Activated naive CD4-positive, alpha-beta T cell treated with anti-CD3 and anti-CD28 coated beads, Interleukin-2, amount 10 ng/mL, durations not matched to agents 7 days and 5 days (primary cell): Measurements from ENCODE around the gene PLXNA4.
"Not testable (repeated sequence)": the region's sequence is repeated elsewhere in the genome, so short reads cannot be mapped to it uniquely, and the experiment has no call there.

Source experiments
- CTCF ChIA-PET: fragments of 350-600 bp; sonication (Branson Sonifier 250); formaldehyde crosslinking; loops from one replicate; lab custom pipeline; 2021; ENCODE audit warnings: antibody characterized with exemption; lab: Charles Lee
- DNase-seq: peaks from one replicate; pipeline ENCODE4 v3.0.0-alpha.2; 2020
- H3K27ac Mint-ChIP-seq: one replicate; pipeline ENCODE4 v1.8.0; 2021; ENCODE audit warnings: mild to moderate bottlenecking, moderate library complexity, mixed read lengths
- H3K27me3 Mint-ChIP-seq: one replicate; pipeline ENCODE4 v1.8.0; 2021; ENCODE audit warnings: mild to moderate bottlenecking, mixed read lengths
- H3K36me3 Mint-ChIP-seq: one replicate; pipeline ENCODE4 v1.8.0; 2021; ENCODE audit warnings: mixed read lengths
- H3K4me1 Mint-ChIP-seq: one replicate; pipeline ENCODE4 v1.8.0; 2021; ENCODE audit warnings: mixed read lengths
- H3K4me3 Mint-ChIP-seq: one replicate; pipeline ENCODE4 v1.8.0; 2021; ENCODE audit warnings: mild to moderate bottlenecking, moderate library complexity, mixed read lengths
- H3K9me3 Mint-ChIP-seq: one replicate; pipeline ENCODE4 v1.8.0; 2021; ENCODE audit warnings: mixed read lengths

PLXNA4 gene

DNA sequence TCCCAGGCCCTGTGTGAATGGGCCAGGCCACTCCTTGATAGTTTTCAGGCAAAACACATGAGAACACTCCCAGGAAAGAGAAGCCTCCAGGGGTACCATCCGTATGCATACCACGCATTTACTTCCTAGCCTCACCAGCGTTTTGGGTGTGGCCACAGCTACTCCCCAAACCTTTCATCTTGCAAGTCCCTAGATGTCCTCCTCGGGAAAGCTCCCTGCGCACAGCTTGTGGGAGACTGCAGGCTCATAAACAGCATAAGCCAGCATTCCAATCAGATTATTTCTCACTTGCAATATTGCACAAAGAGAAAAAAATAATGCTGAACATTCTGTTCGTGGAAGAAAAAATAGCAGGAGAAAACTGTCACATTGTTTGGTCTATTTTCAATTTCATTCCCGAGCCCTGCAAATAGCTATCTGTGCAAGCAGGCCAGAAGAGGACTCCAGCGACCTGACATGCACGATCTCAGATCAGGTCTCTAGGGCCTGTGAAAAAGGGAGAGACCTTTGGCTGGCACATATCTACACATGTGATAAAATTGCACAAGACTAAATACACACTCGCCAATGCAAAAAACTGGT, 175.6 kb downstream of the PLXNA4 start:
- peaks cover 39% of the 10 kb centered on the region for H3K36me3 Mint-ChIP-seq
- H3K4me1 Mint-ChIP-seq, result peaks cover 35% of the 10 kb centered on the region
- CTCF ChIA-PET, result interaction anchor here (0.8 to 12.4 kb wide), 3 partner anchors 10 to 176 kb away, joined by 3 to 240 read pairs (median 3); partner anchors contain the start of gene PLXNA4
- H3K27me3 Mint-ChIP-seq, result peaks cover 22% of the 10 kb centered on the region
- no peak overlapping the region for H3K27ac Mint-ChIP-seq
- no peak for DNase-seq
- H3K4me3 Mint-ChIP-seq, result no peak overlapping the region
- H3K9me3 Mint-ChIP-seq, result peaks cover 9% of the 10 kb centered on the region

DNA sequence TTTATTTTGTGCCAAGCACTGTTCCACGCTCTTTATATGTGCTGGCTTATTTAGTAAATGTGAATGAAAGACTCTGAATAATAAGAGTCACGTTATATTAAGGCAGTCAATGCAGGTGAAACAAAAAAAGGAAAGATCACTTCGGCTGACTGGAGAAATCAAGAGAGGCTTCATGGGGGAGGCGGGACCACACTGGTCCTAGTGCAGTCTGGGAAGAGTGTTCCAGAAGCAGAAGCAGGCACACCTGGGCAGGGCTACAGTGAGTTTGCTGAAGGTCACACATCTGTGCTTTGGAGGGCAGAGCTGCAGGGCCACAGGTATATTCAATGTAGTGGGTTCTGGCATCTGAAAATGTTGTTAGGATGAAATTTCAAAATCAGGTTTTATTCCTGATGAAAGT, 176.9 kb downstream of the PLXNA4 start:
- CTCF ChIA-PET, result interaction anchor here (1.4 to 12.4 kb wide), 3 partner anchors 11 to 178 kb away, joined by 3 to 240 read pairs (median 72); partner anchors contain the start of gene PLXNA4
- Mint-ChIP-seq H3K4me3 (no peak overlapping the region), H3K9me3 (peaks cover 9% of the 10 kb centered on the region), H3K27me3 (peaks cover 29% of the 10 kb centered on the region), H3K36me3 (peaks cover 38% of the 10 kb centered on the region), H3K4me1 (peaks cover 43% of the 10 kb centered on the region), H3K27ac (no peak overlapping the region)
- DNase-seq, result no peak

DNA sequence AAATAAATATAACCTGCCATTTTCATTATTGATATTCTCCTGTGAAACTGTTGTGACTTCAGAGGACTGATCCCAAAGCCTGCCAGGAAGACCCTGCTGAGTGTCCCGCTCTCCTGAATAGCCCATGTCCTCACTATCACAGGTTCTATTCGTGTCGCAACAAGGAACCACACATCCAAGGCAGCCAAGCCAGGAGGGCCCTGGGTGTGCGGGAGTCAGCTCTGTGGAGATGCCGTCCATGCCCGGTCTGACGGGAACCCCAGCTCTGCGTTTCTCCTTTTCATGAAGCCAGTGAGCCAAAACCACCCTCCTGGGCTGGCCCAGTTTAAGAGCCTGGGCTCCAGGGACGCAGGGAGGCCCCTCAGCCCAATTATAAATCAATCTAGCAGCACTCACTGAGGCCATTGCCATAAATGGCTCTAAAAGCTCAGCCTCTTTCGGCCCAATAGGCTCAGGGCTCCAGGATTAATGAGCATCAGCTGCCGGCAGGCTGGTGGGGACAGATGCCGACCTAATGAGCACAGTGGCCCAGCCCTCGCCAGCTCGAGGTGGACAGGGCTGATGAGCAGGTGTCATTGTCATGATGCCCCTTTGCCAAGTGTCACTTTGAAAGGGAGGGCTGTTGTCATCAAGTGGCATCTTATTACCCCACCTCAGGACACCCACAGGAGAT, 177.9 kb downstream of the PLXNA4 start:
- Mint-ChIP-seq H3K27ac (no peak overlapping the region), H3K9me3 (peaks cover 9% of the 10 kb centered on the region), H3K36me3 (peaks cover 38% of the 10 kb centered on the region), H3K27me3 (peaks cover 29% of the 10 kb centered on the region), H3K4me1 (peaks cover 47% of the 10 kb centered on the region), H3K4me3 (no peak overlapping the region)
- CTCF ChIA-PET, result interaction anchor here (1.8 to 12.4 kb wide), 3 partner anchors 9 to 179 kb away, joined by 4 to 240 read pairs (median 72); partner anchors contain the start of gene PLXNA4
- no peak for DNase-seq

DNA sequence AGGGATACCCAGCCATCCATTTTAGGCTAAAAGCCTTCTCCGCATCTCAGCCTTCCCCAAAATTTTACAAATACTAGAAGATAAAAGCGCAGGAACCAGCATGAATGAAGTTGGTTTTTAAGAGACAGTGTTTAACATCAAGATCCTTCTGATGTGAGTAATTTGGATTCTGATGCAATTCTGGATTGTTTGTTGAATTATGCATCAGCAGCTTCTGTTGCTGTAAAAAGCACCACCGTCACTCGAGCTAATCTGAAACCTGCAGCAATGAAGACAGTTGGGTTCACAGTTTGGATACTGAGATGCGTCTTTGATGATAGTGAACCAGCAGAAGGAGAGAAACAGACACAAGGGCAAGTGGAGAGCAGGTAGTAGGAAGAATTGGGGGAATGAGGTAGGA, 179.2 kb downstream of the PLXNA4 start:
- no peak for DNase-seq
- peaks cover 9% of the 10 kb centered on the region for H3K9me3 Mint-ChIP-seq
- no peak overlapping the region for H3K4me3 Mint-ChIP-seq
- H3K27me3 Mint-ChIP-seq, result peaks cover 26% of the 10 kb centered on the region
- peaks cover 31% of the 10 kb centered on the region for H3K36me3 Mint-ChIP-seq
- CTCF ChIA-PET, result interaction anchor here (0.9 to 12.4 kb wide), 7 partner anchors 8 to 454 kb away, joined by 3 to 240 read pairs (median 4); partner anchors contain the start of gene PLXNA4
- H3K4me1 Mint-ChIP-seq, result peaks cover 45% of the 10 kb centered on the region
- no peak overlapping the region for H3K27ac Mint-ChIP-seq

DNA sequence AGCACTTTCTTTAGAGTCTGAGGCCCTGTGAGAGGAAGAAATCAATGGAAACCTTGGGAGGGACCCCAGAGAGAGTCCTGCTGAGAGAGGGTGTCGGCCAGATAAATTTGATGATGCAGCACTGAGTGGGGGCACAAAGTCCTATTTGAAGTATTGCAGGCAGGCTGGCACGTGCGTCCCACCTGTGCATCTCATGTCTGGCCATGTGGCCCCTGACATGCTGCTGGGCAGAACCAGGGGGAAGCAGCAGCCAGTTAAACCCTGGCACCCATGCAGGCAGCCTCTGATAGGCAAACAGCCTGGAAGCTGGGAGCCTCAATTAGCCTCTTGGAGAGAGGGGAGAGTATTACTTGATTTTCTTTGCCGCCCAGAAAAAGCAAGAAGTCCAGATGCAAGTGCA, 180.9 kb downstream of the PLXNA4 start:
- H3K27me3 Mint-ChIP-seq, result peaks cover 32% of the 10 kb centered on the region
- CTCF ChIA-PET, result interaction anchor here (1.3 to 12.4 kb wide), 10 partner anchors 8 to 188 kb away, joined by 3 to 240 read pairs (median 8); partner anchors contain the start of gene PLXNA4
- H3K9me3 Mint-ChIP-seq, result no peaks in the 10 kb centered on the region
- no peak overlapping the region for H3K4me3 Mint-ChIP-seq
- H3K36me3 Mint-ChIP-seq, result peaks cover 21% of the 10 kb centered on the region
- H3K27ac Mint-ChIP-seq, result no peak overlapping the region
- no peak for DNase-seq
- H3K4me1 Mint-ChIP-seq, result peaks cover 47% of the 10 kb centered on the region

DNA sequence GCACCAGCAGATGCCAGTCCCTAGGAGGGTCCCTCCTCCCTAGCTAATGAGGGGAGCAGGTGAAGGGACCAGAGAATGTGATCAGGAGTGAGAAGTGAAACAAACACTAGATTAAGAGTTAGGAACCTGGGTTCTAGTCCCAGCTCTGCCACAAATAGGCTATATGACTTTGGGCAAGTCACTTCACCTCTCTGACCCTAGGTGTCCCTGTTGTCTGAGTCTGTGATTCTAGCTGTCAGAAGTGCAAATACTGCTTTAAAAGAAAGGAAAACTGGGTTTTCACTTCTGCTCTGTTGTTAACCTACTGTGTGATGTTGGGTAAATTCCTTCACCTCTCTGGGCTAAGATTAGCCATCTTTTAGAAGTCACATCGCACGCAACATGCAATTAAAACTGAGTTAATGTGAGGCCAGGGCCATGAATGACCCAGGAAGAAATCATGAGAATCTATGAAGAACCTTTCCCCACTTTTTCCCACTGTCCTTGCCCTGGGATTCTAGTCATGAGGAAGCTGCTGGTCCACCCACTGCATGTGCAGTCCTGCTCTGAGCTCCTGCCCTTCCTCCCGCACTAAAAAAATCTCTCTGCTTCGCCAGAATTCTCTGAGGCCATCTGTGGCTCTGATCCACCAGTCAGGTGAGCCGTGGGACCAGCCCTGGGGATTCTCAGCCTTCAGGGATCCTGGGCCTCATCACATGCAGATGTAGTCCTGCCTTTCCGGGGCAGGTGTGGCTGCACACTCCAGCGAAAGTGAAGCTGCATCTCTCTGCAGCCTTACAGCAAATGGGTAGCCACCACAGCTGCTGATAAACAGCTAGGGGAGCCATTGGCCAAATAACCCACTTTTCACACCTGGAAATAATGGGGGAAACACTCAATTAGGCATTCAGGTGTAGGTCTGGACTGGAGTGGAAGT, 181.7 kb downstream of the PLXNA4 start:
- Mint-ChIP-seq H3K9me3 (no peaks in the 10 kb centered on the region), H3K4me3 (no peak overlapping the region), H3K27ac (peak overlapping the region; percentile 61), H3K27me3 (peaks cover 31% of the 10 kb centered on the region), H3K4me1 (peaks cover 39% of the 10 kb centered on the region), H3K36me3 (peaks cover 15% of the 10 kb centered on the region)
- peak; percentile 59 for DNase-seq
- CTCF ChIA-PET, result interaction anchor here (0.8 to 12.4 kb wide), 27 partner anchors 9 to 950 kb away, joined by 3 to 240 read pairs (median 4); partner anchors contain the start of gene PLXNA4

DNA sequence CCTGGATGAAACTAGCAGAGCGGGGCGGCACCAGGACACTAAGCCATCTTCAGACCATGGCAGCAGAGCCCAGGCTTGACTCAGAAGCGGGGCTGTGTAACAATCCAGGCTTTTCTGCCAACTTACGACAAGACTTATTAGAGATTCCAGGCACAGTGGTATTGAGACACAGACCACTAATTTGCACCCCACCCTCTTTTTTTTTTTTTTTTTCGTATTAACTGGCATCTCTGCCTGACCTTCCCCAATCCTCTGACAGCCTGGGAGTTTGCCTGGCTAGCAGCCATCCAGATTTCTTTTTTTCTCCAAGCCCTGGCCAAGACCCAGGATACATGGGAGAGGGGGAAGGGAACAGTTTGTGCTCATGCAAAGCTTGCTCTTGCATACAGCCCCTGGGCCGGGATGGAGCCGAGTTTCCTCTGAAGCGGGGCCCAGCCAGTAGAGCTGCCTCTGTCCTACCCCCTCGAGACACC, 182.4 kb downstream of the PLXNA4 start:
- Mint-ChIP-seq H3K27ac (no peak overlapping the region), H3K9me3 (no peaks in the 10 kb centered on the region), H3K4me1 (peaks cover 39% of the 10 kb centered on the region), H3K4me3 (no peak overlapping the region), H3K27me3 (peaks cover 34% of the 10 kb centered on the region), H3K36me3 (peaks cover 13% of the 10 kb centered on the region)
- CTCF ChIA-PET, result interaction anchor here (0.8 to 12.4 kb wide), 23 partner anchors 8 to 951 kb away, joined by 3 to 240 read pairs (median 5); partner anchors contain the start of gene PLXNA4
- no peak for DNase-seq

DNA sequence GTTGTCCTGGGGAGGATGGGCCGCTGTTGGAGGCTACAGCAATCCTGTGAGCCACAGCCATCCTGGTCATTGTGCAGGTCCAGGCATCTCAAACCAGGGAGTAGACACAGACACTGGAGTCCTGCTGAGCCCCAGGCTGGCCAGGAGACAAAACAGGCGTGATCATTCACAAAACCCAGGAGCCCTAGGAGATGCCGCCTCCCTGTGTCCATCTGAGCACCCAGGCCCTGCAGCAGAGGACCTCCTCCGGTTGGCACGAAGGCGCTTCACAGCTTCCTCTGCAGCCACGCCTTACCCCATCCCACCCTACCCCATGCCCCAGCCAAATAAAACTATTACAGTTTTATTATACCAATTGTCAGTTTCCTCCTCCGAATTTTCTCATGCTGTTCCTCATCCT, 183.6 kb downstream of the PLXNA4 start:
- H3K4me1 Mint-ChIP-seq, result peaks cover 38% of the 10 kb centered on the region
- no peak for DNase-seq
- H3K27ac Mint-ChIP-seq, result no peak overlapping the region
- H3K4me3 Mint-ChIP-seq, result no peak overlapping the region
- peaks cover 45% of the 10 kb centered on the region for H3K27me3 Mint-ChIP-seq
- no peaks in the 10 kb centered on the region for H3K9me3 Mint-ChIP-seq
- peaks cover 13% of the 10 kb centered on the region for H3K36me3 Mint-ChIP-seq
- CTCF ChIA-PET, result interaction anchor here (0.8 to 12.4 kb wide), 4 partner anchors 164 to 213 kb away, joined by 3 to 240 read pairs (median 38); partner anchors contain the start of gene PLXNA4

DNA sequence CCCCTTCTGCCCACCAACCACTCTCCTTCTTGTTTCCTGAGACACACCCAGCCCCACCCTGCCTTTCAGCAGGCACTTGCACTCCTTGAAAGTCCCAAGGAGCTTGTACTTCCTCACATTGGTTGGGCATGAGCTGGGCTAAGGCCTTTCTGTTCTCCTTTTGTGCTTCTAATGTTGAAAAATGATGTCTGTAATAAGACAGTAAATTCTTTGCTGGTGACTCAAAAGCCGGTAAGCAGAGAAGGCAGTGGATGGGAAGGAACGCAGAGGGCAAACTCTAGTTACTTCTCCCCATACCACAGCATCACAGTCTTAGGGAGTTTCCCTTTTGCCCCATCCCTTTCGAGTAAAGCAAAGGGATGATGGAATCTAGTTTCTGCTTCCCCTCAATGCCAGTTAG, 185.6 kb downstream of the PLXNA4 start:
- no peaks in the 10 kb centered on the region for H3K9me3 Mint-ChIP-seq
- DNase-seq, result no peak
- peaks cover 4% of the 10 kb centered on the region for H3K36me3 Mint-ChIP-seq
- no peak overlapping the region for H3K4me3 Mint-ChIP-seq
- peaks cover 58% of the 10 kb centered on the region for H3K27me3 Mint-ChIP-seq
- CTCF ChIA-PET, result interaction anchor here (0.9 to 12.4 kb wide), 2 partner anchors 167 to 186 kb away, joined by 3 to 240 read pairs; partner anchors contain the start of gene PLXNA4
- peaks cover 25% of the 10 kb centered on the region for H3K4me1 Mint-ChIP-seq
- H3K27ac Mint-ChIP-seq, result no peak overlapping the region

DNA sequence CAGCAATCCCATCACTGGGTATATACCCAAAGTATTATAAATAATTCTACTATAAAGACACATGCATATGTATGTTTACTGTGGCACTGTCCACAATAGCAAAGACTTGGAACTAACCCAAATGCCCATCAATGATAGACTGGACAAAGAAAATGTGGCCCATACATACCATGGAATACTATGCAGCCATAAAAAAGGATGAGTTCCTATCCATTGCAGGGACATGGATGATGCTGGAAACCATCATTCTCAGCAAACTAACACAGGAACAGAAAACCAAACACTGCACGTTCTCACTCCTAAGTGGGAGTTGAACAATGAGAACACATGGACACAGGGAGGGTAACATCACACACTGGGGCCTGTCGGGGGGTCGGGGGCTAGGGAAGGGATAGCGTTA, 186.2 kb downstream of the PLXNA4 start:
- CTCF ChIA-PET, result interaction anchor here (0.9 kb wide), 1 partner anchor 167 kb away, joined by 3 read pairs; no protein-coding TSS in a partner anchor
- not testable (repeated sequence) for DNase-seq, H3K4me3 Mint-ChIP-seq, H3K27ac Mint-ChIP-seq, H3K36me3 Mint-ChIP-seq, H3K9me3 Mint-ChIP-seq
- peaks cover 18% of the 10 kb centered on the region for H3K4me1 Mint-ChIP-seq
- H3K27me3 Mint-ChIP-seq, result peaks cover 54% of the 10 kb centered on the region

DNA sequence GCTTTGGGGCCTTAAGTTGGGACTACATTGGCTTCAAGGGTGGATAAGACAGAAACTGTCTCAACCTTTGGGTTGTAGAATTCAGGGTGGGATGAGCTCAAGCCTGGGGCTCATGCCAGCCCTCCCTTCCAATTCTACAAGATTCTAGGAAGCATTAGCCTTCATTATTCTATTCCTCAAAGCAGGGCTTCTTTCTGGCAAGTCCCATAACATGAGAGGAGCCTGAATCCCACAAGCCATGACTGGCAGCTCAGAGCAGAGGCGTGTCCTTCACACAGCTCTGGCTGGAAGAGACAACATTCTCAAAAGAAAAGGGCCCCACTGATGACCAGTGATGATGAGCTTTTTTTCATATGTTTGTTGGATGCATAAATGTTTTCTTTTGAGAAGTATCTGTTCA, 187.6 kb downstream of the PLXNA4 start:
- H3K4me1 Mint-ChIP-seq, result peaks cover 8% of the 10 kb centered on the region
- H3K27me3 Mint-ChIP-seq, result peaks cover 66% of the 10 kb centered on the region
- H3K9me3 Mint-ChIP-seq, result no peaks in the 10 kb centered on the region
- CTCF ChIA-PET, result interaction anchor here (1.4 to 6.0 kb wide), 2 partner anchors 9 to 191 kb away, joined by 4 to 29 read pairs; no protein-coding TSS in a partner anchor
- no peak for DNase-seq
- H3K36me3 Mint-ChIP-seq, result peaks cover 2% of the 10 kb centered on the region
- no peak overlapping the region for H3K4me3 Mint-ChIP-seq
- H3K27ac Mint-ChIP-seq, result no peak overlapping the region

DNA sequence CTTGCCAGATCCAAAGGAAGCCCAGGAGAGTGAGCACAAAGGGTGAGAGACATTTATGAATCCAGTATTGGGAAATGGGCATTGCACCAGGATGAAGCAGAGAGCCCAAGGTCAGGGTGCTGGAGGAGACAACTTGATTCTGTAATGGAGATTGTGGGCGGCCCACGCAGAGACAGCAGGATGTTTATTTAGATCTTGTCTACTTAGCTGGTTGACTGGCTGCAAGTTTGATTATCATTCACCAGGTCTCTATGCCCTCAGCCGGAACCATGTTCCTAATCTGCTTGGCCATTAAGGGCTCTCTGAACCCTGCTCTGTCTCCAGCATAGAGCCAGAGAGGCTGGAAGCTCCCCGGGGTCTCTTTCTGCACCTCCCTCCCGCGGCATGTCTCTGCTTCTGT, 188.7 kb downstream of the PLXNA4 start:
- Mint-ChIP-seq H3K36me3 (peaks cover 2% of the 10 kb centered on the region), H3K9me3 (no peaks in the 10 kb centered on the region), H3K27me3 (peaks cover 70% of the 10 kb centered on the region), H3K4me3 (no peak overlapping the region), H3K4me1 (peaks cover 8% of the 10 kb centered on the region), H3K27ac (no peak overlapping the region)
- CTCF ChIA-PET, result interaction anchor here (6.0 kb wide), 1 partner anchor 193 kb away, joined by 29 read pairs; no protein-coding TSS in a partner anchor
- DNase-seq, result no peak

DNA sequence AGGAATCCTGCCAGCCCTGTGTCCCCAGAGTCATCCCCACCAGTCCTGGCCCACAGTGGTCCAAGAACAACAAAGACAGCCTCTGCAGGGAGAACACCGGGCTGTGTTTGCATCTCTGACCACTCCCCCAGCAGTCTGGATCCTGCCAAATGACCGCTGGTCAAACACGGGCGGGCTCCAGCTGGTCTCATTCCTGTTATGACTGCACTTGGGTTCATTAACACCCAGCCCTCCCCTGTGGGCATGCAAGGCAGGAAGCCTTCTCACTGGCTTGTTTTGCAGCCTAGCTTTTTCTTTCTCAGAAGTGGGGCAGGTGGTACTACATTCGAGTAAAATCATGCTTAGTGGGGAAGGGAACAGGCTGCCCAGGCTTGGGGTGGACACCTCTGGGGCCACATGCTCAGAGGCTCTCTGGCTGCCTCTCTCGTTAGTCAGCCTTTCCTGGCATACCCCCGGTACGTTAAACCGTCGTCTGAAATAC, 190.0 kb downstream of the PLXNA4 start:
- peaks cover 69% of the 10 kb centered on the region for H3K27me3 Mint-ChIP-seq
- no peak overlapping the region for H3K27ac Mint-ChIP-seq
- CTCF ChIA-PET, result interaction anchor here (1.5 to 6.0 kb wide), 2 partner anchors 8 to 194 kb away, joined by 8 to 29 read pairs; no protein-coding TSS in a partner anchor
- H3K4me1 Mint-ChIP-seq, result peaks cover 6% of the 10 kb centered on the region
- no peak for DNase-seq
- H3K4me3 Mint-ChIP-seq, result no peak overlapping the region
- H3K9me3 Mint-ChIP-seq, result no peaks in the 10 kb centered on the region
- H3K36me3 Mint-ChIP-seq, result peaks cover 2% of the 10 kb centered on the region
